HG03280 (cell line): ENCODE measurements around the gene VTN.

ENCODE experiments used
- ATAC-seq: cut with Tn5 transposase; IDR thresholded peaks from one replicate; pipeline ENCODE4 v1.9.1; 2021; ENCODE audit warnings: mild to moderate bottlenecking, moderate library complexity; ENCODE audit not compliant: unreplicated experiment

Gene VTN

GRCh38 chr17:28370035-28370743, at the start of gene VTN:
Gene VTN, minus strand, starts transcription at chr17:28370307. Its CDS starts 104 bp downstream, at chr17:28370203.
- ATAC-seq: no peak

- ATAC-seq: no peak
Observed at GRCh38 chr17:28416703-28417311, 46.7 kb upstream of the VTN start.

GRCh38 chr17:28415886-28416285, 45.8 kb upstream of the VTN start:
- ATAC-seq: no peak

GRCh38 chr17:28413804-28414203, 43.7 kb upstream of the VTN start:
- no peak for ATAC-seq

GRCh38 chr17:28412099-28412498, 42.0 kb upstream of the VTN start:
- ATAC-seq: no peak

GRCh38 chr17:28407974-28408306, 37.8 kb upstream of the VTN start:
- ATAC-seq: no peak

- ATAC-seq: no peak
Observed at GRCh38 chr17:28407130-28407973, 37.2 kb upstream of the VTN start.

GRCh38 chr17:28406473-28406814, 36.3 kb upstream of the VTN start:
- ATAC-seq: no peak

- ATAC-seq: no peak
Observed at GRCh38 chr17:28405632-28406472, 35.7 kb upstream of the VTN start, which contains the start of gene SLC46A1. Gene SLC46A1, minus strand, starts transcription at chr17:28406212. Its CDS starts 98 bp downstream, at chr17:28406114.

- no peak for ATAC-seq
Observed at GRCh38 chr17:28404812-28405570, 34.9 kb upstream of the VTN start.

- no peak for ATAC-seq
Observed at GRCh38 chr17:28404461-28404811, 34.3 kb upstream of the VTN start.

GRCh38 chr17:28404007-28404406, 33.9 kb upstream of the VTN start:
- no peak for ATAC-seq

GRCh38 chr17:28402844-28403243, 32.7 kb upstream of the VTN start:
- ATAC-seq: no peak

GRCh38 chr17:28402224-28402630, 32.1 kb upstream of the VTN start:
- ATAC-seq: no peak

GRCh38 chr17:28399808-28400207, 29.7 kb upstream of the VTN start:
- no peak for ATAC-seq

GRCh38 chr17:28398280-28398981, 28.3 kb upstream of the VTN start:
- ATAC-seq: no peak

GRCh38 chr17:28397687-28398279, 27.7 kb upstream of the VTN start:
- no peak for ATAC-seq

- ATAC-seq: no peak
Observed at GRCh38 chr17:28397275-28397674, 27.2 kb upstream of the VTN start.

- no peak for ATAC-seq
Observed at GRCh38 chr17:28396635-28397239, 26.6 kb upstream of the VTN start.
